Spleen (tissue), 11 donors: Measurements from ENCODE around the gene SLC30A4. TPM values are rescaled to one million over a fixed set of nuclear protein-coding genes. Genes with fewer than 3 reads are reported as not detected.

Experiments used
- DNase-seq: peaks from one replicate; pipeline ENCODE4 v3.0.0-alpha.2; 2020
- H3K27ac ChIP-seq, 8 donors: fragments of 200-600 bp; sonication (generic) in 7 of 8; 1 replicate in 4 of 8; 2 replicates in 4 of 8; pipeline versions ENCODE4 v1.5.0 to v1.8.0; 2016 to 2021; ENCODE audit warnings: inconsistent platforms in 4 of 8, mild to moderate bottlenecking in 4 of 8, moderate library complexity in 1 of 8
- H3K27me3 ChIP-seq, 7 donors: fragments of 200-600 bp; sonication (generic) in 6 of 7; replicated peaks in 1 of 7; 1 replicate in 4 of 7; 2 replicates in 3 of 7; pipeline versions ENCODE4 v1.5.0 to v1.8.0; 2016 to 2021; ENCODE audit warnings: inconsistent platforms in 3 of 7, mild to moderate bottlenecking in 1 of 7
- H3K36me3 ChIP-seq, 6 donors: fragments of 200-600 bp; sonication (generic) in 5 of 6; 1 replicate in 4 of 6; 2 replicates in 2 of 6; pipeline versions ENCODE4 v1.5.0 to v1.8.0; 2016 to 2021; ENCODE audit warnings: inconsistent platforms in 2 of 6
- H3K4me1 ChIP-seq, 6 donors: fragments of 200-600 bp; sonication (generic) in 5 of 6; 1 replicate in 3 of 6; 2 replicates in 3 of 6; pipeline versions ENCODE4 v1.5.0 to v1.8.0; 2016 to 2021; ENCODE audit warnings: inconsistent platforms in 3 of 6
- H3K4me3 ChIP-seq, 8 donors: fragments of 200-600 bp; sonication (generic) in 7 of 8; 1 replicate in 4 of 8; 2 replicates in 4 of 8; pipeline versions ENCODE4 v1.5.0 to v1.8.0; 2016 to 2021; ENCODE audit warnings: inconsistent platforms in 4 of 8, mild to moderate bottlenecking in 4 of 8, moderate library complexity in 2 of 8
- H3K9me3 ChIP-seq, 8 donors: fragments of 200-600 bp; sonication (generic) in 7 of 8; 1 replicate in 4 of 8; 2 replicates in 4 of 8; pipeline versions ENCODE4 v1.5.0 to v1.8.0; 2016 to 2021; ENCODE audit warnings: inconsistent platforms in 4 of 8
- POLR2A ChIP-seq, 3 donors: fragments of 450-650 bp; IDR thresholded peaks; one replicate each; pipeline ENCODE4 v1.5.1; 2017; ENCODE audit warnings: antibody characterized with exemption in 3 of 3, mild to moderate bottlenecking in 1 of 3
- POLR2AphosphoS5 ChIP-seq, 3 donors: sonication (generic); formaldehyde crosslinking; IDR thresholded peaks; one replicate each; pipeline ENCODE4 v1.5.1; 2017; ENCODE audit warnings: antibody characterized with exemption in 3 of 3
- WGBS, 5 donors: extraction: QIAGEN DNeasy Blood & Tissue Kit in 3 of 5; methylation state at CpG; one replicate each; pipeline versions ENCODE4 v1.1.5 to v1.1.7; 2013 to 2018; 5-methylcytosine and 5-hydroxymethylcytosine counted together
- intact Hi-C: fragments of 100-400 bp; cut with DNase I; formaldehyde crosslinking; loops from one replicate; pipeline ENCODE4 v1.15.0; 2023; ENCODE audit warnings: low total_unique reads
- polyA plus RNA-seq, 3 donors: library from polyadenylated mRNA; stranded (reverse); fragments of 200-250 nt; gene quantifications; one replicate each; pipeline ENCODE4 v1.2.1, GENCODE V29; 2013
- total RNA-seq, 7 donors: library from RNA; depleted of rRNA in 3 of 7; stranded (reverse); fragments of >200 nt in 3 of 7; fragmentation: NEBNext Ultra II Directional in 4 of 7; extraction: Animal tissue kit (Norgen Biotek cat#: 25700) in 4 of 7; gene quantifications; one replicate each; pipeline versions ENCODE4 v1.1.0 to v1.2.1, GENCODE V29; 2016 to 2021
- TF ChIP-seq, protein P1 (sequence below), 11 experiments: fragments of 200-600 bp in 7 of 11; fragments of 450-650 bp in 4 of 11; sonication (generic) in 4 of 11; IDR thresholded peaks in 8 of 11; conservative IDR thresholded peaks in 3 of 11; 1 replicate in 7 of 11; 2 replicates in 4 of 11; pipeline versions ENCODE4 v1.4.0 to v1.8.0; 2016 to 2021; ENCODE audit warnings: antibody characterized with exemption in 11 of 11, inconsistent platforms in 4 of 11, mild to moderate bottlenecking in 1 of 11
- donor health status: healthy with polysubstance abuse.
- donor health status: DM: no; HTN: no; CAD: no; lungs with moderate emphysema.
- donor health status: DM: no; HTN: no; CAD: no.
- donor health status: Bipolar disorder and iron deficiency.
- donor health status: healthy.
- donor health status: DM: no; HTN: no; CAD: no.
- donor health status: DM: yes; HTN: yes; CAD: no.

Gene SLC30A4
- total and polyA plus RNA-seq, 10 donors, result 1.0 to 11.8 (median 7.8) TPM

DNA sequence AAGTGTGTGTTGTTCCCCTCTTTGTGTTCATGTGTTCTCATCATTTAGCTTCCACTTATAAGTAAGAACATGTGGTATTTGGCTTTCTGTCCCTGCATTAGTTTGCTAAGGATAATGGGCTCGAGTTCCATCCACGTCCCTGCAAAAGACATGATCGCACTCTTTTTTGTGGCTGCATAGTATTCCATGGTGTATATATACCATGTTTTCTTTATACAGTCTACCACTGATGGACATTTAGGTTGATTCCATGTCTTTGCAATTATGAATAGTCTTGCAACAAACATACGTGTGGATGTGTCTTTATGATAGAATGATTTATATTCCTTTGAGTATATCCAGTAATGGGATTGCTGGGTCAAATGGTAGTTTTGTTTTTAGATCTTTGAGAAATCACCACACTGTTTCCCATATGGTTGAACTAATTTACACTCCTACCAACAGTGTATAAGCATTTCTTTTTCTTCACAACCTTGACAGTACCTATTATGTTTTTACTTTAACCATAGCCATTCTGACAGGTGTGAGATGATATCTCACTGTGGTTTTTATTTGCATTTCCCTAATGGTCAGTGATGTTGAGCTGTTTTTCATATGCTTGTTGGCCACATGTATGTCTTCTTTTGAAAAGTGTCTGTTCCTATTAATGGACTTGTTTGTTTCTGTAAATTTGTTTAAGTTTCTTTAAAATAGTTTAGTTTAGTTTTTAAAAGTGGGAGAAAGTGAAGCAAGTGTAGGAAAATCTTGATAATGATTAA, 21.9 kb upstream of the SLC30A4 start:
- H3K27ac ChIP-seq, result no peak overlapping the region
- WGBS, 5 donors, result 88 to 93% (median 89%) methylated on average over 4 of the region's 4 CpGs
- H3K4me1 ChIP-seq, result no peaks in the 10 kb centered on the region
- H3K27me3 ChIP-seq, result no peaks in the 10 kb centered on the region
- no peaks in the 10 kb centered on the region for H3K36me3 ChIP-seq
- H3K9me3 ChIP-seq, result no peaks in the 10 kb centered on the region
- TF ChIP-seq, protein P1, sequence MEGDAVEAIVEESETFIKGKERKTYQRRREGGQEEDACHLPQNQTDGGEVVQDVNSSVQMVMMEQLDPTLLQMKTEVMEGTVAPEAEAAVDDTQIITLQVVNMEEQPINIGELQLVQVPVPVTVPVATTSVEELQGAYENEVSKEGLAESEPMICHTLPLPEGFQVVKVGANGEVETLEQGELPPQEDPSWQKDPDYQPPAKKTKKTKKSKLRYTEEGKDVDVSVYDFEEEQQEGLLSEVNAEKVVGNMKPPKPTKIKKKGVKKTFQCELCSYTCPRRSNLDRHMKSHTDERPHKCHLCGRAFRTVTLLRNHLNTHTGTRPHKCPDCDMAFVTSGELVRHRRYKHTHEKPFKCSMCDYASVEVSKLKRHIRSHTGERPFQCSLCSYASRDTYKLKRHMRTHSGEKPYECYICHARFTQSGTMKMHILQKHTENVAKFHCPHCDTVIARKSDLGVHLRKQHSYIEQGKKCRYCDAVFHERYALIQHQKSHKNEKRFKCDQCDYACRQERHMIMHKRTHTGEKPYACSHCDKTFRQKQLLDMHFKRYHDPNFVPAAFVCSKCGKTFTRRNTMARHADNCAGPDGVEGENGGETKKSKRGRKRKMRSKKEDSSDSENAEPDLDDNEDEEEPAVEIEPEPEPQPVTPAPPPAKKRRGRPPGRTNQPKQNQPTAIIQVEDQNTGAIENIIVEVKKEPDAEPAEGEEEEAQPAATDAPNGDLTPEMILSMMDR (IDR thresholded peaks at IDR 0.05 in 8 of 11, conservative IDR thresholded peaks at IDR 0.05 in 3 of 11), result no peak
- no peak overlapping the region for H3K4me3 ChIP-seq
- no peak for DNase-seq
- intact Hi-C loops, result no loop called here

GRCh38 chr15:45543051-45543450, 20.5 kb upstream of the SLC30A4 start:
- Histone ChIP-seq H3K36me3 (no peaks in the 10 kb centered on the region), H3K4me3 (no peak overlapping the region), H3K27ac (no peak overlapping the region), H3K4me1 (no peaks in the 10 kb centered on the region), H3K9me3 (no peaks in the 10 kb centered on the region), H3K27me3 (no peaks in the 10 kb centered on the region)
- DNase-seq, result no peak
- no peak for TF ChIP-seq POLR2A (IDR thresholded peaks at IDR 0.05)
- TF ChIP-seq POLR2AphosphoS5 (IDR thresholded peaks at IDR 0.05), result no peak
- TF ChIP-seq, protein P1 (IDR thresholded peaks at IDR 0.05 in 8 of 11, conservative IDR thresholded peaks at IDR 0.05 in 3 of 11), result no peak
- intact Hi-C loops, result no loop called here
- WGBS, 5 donors, result 81 to 91% (median 88%) methylated on average over 3 of the region's 3 CpGs

- no peaks in the 10 kb centered on the region for H3K36me3 ChIP-seq
- DNase-seq, result no peak
- no peaks in the 10 kb centered on the region for H3K27me3 ChIP-seq
- no peaks in the 10 kb centered on the region for H3K4me1 ChIP-seq
- TF ChIP-seq POLR2AphosphoS5 (IDR thresholded peaks at IDR 0.05), result no peak
- H3K27ac ChIP-seq, result no peak overlapping the region
- H3K9me3 ChIP-seq, result no peaks in the 10 kb centered on the region
- intact Hi-C loops, result no loop called here
- 60 to 92% (median 84%) methylated on average over 1 of the region's 1 CpG for WGBS, 5 donors
- no peak overlapping the region for H3K4me3 ChIP-seq
Measured at GRCh38 chr15:45540531-45540930, 18.0 kb upstream of the SLC30A4 start.

GRCh38 chr15:45539680-45540079, 17.1 kb upstream of the SLC30A4 start:
- TF ChIP-seq, protein P1 (IDR thresholded peaks at IDR 0.05 in 8 of 11, conservative IDR thresholded peaks at IDR 0.05 in 3 of 11), result no peak
- Histone ChIP-seq H3K27me3 (no peaks in the 10 kb centered on the region), H3K4me3 (no peak overlapping the region), H3K4me1 (no peaks in the 10 kb centered on the region), H3K36me3 (no peaks in the 10 kb centered on the region), H3K27ac (no peak overlapping the region), H3K9me3 (no peaks in the 10 kb centered on the region)
- 89 to 95% (median 93%) methylated on average over 3 of the region's 3 CpGs for WGBS, 5 donors
- DNase-seq, result no peak
- intact Hi-C loops, result no loop called here

- Histone ChIP-seq H3K27me3 (no peaks in the 10 kb centered on the region), H3K36me3 (no peaks in the 10 kb centered on the region), H3K4me1 (no peaks in the 10 kb centered on the region), H3K9me3 (no peaks in the 10 kb centered on the region), H3K27ac (no peak overlapping the region), H3K4me3 (no peak overlapping the region)
- 43 to 63% (median 53%) methylated on average over 3 of the region's 3 CpGs for WGBS, 5 donors
- DNase-seq, result no peak
- TF ChIP-seq POLR2AphosphoS5 (IDR thresholded peaks at IDR 0.05), result no peak
- TF ChIP-seq, protein P1 (IDR thresholded peaks at IDR 0.05 in 8 of 11, conservative IDR thresholded peaks at IDR 0.05 in 3 of 11), result no peak
- TF ChIP-seq POLR2A (IDR thresholded peaks at IDR 0.05), result no peak
- intact Hi-C loops, result no loop called here
Measured at GRCh38 chr15:45536934-45537333, 14.4 kb upstream of the SLC30A4 start.
